Colonic mucosa (tissue), 4 donors: Measurements from ENCODE around the gene ARMC12. TPM values are rescaled to one million over a fixed set of nuclear protein-coding genes. Genes with fewer than 3 reads are reported as not detected.

Experiments used
- DNase-seq: peaks from one replicate; pipeline ENCODE4 v3.0.0-alpha.2; 2020
- H3K27ac ChIP-seq: fragments of 200-600 bp; one replicate; pipeline ENCODE4 v1.8.0; 2021
- H3K27me3 ChIP-seq: fragments of 200-600 bp; one replicate; pipeline ENCODE4 v1.8.0; 2021
- H3K36me3 ChIP-seq: fragments of 200-600 bp; one replicate; pipeline ENCODE4 v1.8.0; 2021
- H3K4me1 ChIP-seq: fragments of 200-600 bp; one replicate; pipeline ENCODE4 v1.8.0; 2021; ENCODE audit warnings: mild to moderate bottlenecking
- H3K4me3 ChIP-seq: fragments of 200-600 bp; one replicate; pipeline ENCODE4 v1.8.0; 2021
- H3K9ac ChIP-seq, 2 donors: one replicate each; pipeline ENCODE4 v1.7.0; 2013; ENCODE audit warnings: control low read depth in 2 of 2, low read depth in 2 of 2, low read length in 2 of 2
- H3K9me3 ChIP-seq: fragments of 200-600 bp; one replicate; pipeline ENCODE4 v1.8.0; 2021
- intact Hi-C: fragments of 100-400 bp; cut with DNase I; formaldehyde crosslinking; loops from one replicate; pipeline ENCODE4 v1.14.1; 2022
- total RNA-seq, 2 donors: library from RNA; stranded (reverse); fragmentation: NEBNext Ultra II Directional in 1 of 2; extraction: Animal tissue kit (Norgen Biotek cat#: 25700) in 1 of 2; gene quantifications; one replicate each; pipeline ENCODE4 v1.2.1, GENCODE V29; 2021
- TF ChIP-seq, protein P1 (sequence below): fragments of 200-600 bp; IDR thresholded peaks from one replicate; pipeline ENCODE4 v1.8.0; 2022; ENCODE audit warnings: antibody characterized with exemption, mild to moderate bottlenecking
- donor health status: healthy.
- donor health status: DM: no; HTN: no; CAD: no.
- donor health status: DM: no; HTN: no; CAD: no.

Gene ARMC12
- total RNA-seq, 2 donors from 2014 or later, result 0.30 TPM; not detected in 1

DNA sequence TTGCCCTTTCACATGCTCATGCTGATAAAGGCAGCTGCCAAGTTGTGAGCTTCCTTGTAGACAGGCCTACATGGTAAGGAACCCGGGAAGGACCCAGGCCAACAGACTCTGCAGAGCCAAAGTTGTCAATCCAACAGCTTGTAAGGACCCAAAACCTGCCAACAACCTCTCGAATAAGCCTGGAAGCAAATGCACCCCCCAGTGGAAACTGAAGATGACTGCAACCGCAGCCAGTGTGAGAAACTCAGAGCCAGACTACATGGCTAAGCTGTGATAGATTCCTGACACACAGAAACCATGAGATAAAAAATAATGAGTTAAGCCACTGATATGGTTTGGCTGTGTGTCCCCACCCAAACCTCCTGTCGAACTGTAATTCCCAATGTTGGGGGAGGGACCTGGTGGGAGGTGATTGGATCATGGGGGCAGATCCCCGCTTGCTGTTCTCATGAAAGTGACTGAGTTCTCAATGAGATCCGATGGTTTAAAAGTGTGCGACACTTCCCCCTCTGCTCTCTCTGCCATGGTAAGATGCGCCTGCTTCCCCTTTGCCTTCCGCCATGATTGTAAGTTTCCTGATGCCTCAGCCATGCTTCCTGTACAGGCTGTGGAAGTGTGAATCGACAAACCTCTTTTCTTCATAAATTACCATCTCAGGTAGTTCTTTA is 20.8 kb downstream of the ARMC12 start:
- no peak overlapping the region for H3K27ac ChIP-seq
- no peak overlapping the region for H3K9ac ChIP-seq
- TF ChIP-seq, protein P1, sequence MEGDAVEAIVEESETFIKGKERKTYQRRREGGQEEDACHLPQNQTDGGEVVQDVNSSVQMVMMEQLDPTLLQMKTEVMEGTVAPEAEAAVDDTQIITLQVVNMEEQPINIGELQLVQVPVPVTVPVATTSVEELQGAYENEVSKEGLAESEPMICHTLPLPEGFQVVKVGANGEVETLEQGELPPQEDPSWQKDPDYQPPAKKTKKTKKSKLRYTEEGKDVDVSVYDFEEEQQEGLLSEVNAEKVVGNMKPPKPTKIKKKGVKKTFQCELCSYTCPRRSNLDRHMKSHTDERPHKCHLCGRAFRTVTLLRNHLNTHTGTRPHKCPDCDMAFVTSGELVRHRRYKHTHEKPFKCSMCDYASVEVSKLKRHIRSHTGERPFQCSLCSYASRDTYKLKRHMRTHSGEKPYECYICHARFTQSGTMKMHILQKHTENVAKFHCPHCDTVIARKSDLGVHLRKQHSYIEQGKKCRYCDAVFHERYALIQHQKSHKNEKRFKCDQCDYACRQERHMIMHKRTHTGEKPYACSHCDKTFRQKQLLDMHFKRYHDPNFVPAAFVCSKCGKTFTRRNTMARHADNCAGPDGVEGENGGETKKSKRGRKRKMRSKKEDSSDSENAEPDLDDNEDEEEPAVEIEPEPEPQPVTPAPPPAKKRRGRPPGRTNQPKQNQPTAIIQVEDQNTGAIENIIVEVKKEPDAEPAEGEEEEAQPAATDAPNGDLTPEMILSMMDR, result no peak
- no peaks in the 10 kb centered on the region for H3K4me1 ChIP-seq
- no peak for DNase-seq
- no peak overlapping the region for H3K4me3 ChIP-seq
- H3K27me3 ChIP-seq, result peaks cover 6% of the 10 kb centered on the region
- intact Hi-C loops, result no loop called here
- H3K9me3 ChIP-seq, result no peaks in the 10 kb centered on the region
- no peaks in the 10 kb centered on the region for H3K36me3 ChIP-seq

DNA sequence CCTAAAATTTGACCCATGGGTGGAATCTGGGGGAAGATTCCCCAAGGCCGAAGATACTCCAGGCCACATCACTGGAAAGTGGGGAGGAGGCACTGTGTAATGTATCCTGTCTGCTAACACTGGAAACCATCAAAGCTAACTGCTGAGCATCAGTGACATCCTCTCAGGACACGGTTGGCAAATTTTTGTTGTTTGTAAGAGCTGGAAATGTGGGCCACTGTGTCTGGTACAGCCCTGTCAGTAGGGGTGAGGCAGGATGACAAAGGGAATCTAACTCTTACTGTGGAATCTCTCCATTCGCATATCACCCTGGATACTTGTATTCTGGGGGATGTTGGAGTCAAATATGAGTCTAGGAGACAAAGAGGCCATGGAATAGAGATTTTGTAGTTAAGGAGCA is 22.6 kb downstream of the ARMC12 start:
- TF ChIP-seq, protein P1, result no peak
- Histone ChIP-seq H3K4me1 (no peaks in the 10 kb centered on the region), H3K27ac (no peak overlapping the region), H3K4me3 (no peak overlapping the region), H3K9me3 (no peaks in the 10 kb centered on the region), H3K27me3 (peaks cover 14% of the 10 kb centered on the region), H3K36me3 (no peaks in the 10 kb centered on the region), H3K9ac (no peak overlapping the region)
- no peak for DNase-seq
- intact Hi-C loops, result no loop called here

DNA sequence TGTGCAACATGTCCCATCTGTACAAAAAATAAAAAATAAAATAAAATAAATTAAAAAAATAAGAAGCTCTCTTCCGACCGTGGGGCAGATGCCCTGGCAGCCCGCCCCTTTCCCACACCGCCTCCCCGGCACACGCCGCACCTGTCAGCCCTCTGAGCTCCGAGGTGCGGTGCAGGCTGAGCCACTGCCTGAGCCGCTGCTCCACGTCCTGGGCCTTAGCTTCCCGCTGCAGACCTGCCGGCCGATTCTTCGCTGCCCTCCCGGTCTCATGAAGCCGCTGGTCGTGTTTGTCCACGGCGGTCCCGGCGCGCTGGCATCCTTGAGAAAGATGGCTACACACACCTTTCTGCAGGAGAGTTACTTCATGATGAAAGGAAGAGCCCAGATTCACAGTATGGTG is 28.9 kb downstream of the ARMC12 start:
- no peak overlapping the region for H3K27ac ChIP-seq
- DNase-seq, result no peak
- intact Hi-C loops, result no loop called here
- H3K27me3 ChIP-seq, result peaks cover 13% of the 10 kb centered on the region
- no peaks in the 10 kb centered on the region for H3K36me3 ChIP-seq
- no peak overlapping the region for H3K9ac ChIP-seq
- no peaks in the 10 kb centered on the region for H3K9me3 ChIP-seq
- H3K4me1 ChIP-seq, result no peaks in the 10 kb centered on the region
- no peak overlapping the region for H3K4me3 ChIP-seq
- TF ChIP-seq, protein P1, result no peak

DNA sequence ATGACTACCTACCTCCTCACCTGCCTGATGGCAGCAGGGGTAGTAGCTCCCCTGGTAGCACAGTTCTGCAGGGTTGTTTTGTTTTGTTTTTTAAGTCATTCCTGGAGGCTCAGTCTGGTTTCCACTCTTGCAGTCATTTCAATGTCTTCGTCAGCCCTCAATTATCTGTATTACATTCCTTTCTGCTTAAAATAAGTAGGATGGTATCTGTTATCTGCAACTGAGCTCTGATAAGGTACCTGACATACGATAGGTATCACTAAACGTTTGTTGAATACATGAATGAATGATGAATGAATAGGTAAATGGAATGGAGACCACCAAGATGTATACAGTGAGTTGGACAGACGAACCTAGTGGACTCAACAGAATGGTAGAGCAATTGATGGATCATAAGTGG is 32.4 kb downstream of the ARMC12 start:
- DNase-seq, result no peak
- intact Hi-C loops, result no loop called here
- no peaks in the 10 kb centered on the region for H3K9me3 ChIP-seq
- TF ChIP-seq, protein P1, result no peak
- no peaks in the 10 kb centered on the region for H3K27me3 ChIP-seq
- H3K4me1 ChIP-seq, result no peaks in the 10 kb centered on the region
- H3K4me3 ChIP-seq, result no peak overlapping the region
- H3K9ac ChIP-seq, result no peak overlapping the region
- H3K36me3 ChIP-seq, result no peaks in the 10 kb centered on the region
- no peak overlapping the region for H3K27ac ChIP-seq

DNA sequence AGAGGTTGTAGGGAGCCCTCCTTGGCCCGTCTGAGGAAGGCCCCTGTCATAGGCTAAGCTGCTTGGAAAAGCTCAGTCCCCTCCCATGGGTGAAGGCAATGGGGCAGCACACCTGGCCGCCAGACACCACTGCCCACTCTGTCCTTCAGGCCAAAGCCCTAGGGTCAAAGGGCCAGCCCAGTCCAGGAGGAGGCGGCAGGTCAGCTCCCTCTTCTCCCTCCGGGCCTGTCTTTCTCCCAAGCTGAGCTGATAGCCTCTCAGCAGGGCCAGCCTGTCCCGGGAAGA is 34.5 kb downstream of the ARMC12 start:
- no peak overlapping the region for H3K4me3 ChIP-seq
- H3K4me1 ChIP-seq, result no peaks in the 10 kb centered on the region
- no peak for DNase-seq
- intact Hi-C loops, result no loop called here
- H3K9ac ChIP-seq, result no peak overlapping the region
- no peak overlapping the region for H3K27ac ChIP-seq
- H3K36me3 ChIP-seq, result no peaks in the 10 kb centered on the region
- H3K27me3 ChIP-seq, result no peaks in the 10 kb centered on the region
- TF ChIP-seq, protein P1, result no peak
- no peaks in the 10 kb centered on the region for H3K9me3 ChIP-seq
